22Rv1 (cell line): ENCODE data around the gene PPP2R5E.

ENCODE experiments used
- H3K27ac ChIP-seq: fragments of 450-650 bp; 2 replicates; pipeline ENCODE4 v1.5.1; 2017
- ZFX ChIP-seq: fragments of 450-650 bp; IDR thresholded peaks from 2 replicates; pipeline ENCODE4 v1.6.1; 2017; ENCODE audit warnings: antibody characterized with exemption, borderline replicate concordance
- TF ChIP-seq, protein P1 (sequence below): fragments of 450-650 bp; IDR thresholded peaks from 2 replicates; pipeline ENCODE4 v1.5.1; 2017; ENCODE audit warnings: mild to moderate bottlenecking

The PPP2R5E gene

DNA sequence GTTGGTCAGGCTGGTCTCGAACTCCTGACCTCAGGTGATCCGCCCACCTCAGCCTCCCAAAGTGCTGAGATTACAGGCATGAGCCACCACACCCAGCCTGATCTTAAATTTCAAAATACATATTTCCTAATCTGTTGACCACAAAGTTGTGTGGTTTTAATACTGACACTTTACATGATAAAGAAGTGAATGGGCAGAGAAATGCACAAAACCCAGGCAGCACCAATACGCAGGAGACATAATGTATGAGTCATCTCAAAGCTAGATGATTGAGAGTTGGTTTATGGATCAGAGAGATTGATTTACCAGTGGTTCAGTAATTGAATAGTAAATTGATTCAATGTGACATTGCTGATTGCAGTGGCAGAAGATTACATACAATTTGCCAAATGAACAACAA is 19.2 kb upstream of the PPP2R5E start:
- no peak overlapping the region for H3K27ac ChIP-seq
- TF ChIP-seq ZFX, result no peak
- TF ChIP-seq, protein P1, sequence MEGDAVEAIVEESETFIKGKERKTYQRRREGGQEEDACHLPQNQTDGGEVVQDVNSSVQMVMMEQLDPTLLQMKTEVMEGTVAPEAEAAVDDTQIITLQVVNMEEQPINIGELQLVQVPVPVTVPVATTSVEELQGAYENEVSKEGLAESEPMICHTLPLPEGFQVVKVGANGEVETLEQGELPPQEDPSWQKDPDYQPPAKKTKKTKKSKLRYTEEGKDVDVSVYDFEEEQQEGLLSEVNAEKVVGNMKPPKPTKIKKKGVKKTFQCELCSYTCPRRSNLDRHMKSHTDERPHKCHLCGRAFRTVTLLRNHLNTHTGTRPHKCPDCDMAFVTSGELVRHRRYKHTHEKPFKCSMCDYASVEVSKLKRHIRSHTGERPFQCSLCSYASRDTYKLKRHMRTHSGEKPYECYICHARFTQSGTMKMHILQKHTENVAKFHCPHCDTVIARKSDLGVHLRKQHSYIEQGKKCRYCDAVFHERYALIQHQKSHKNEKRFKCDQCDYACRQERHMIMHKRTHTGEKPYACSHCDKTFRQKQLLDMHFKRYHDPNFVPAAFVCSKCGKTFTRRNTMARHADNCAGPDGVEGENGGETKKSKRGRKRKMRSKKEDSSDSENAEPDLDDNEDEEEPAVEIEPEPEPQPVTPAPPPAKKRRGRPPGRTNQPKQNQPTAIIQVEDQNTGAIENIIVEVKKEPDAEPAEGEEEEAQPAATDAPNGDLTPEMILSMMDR, result no peak

DNA sequence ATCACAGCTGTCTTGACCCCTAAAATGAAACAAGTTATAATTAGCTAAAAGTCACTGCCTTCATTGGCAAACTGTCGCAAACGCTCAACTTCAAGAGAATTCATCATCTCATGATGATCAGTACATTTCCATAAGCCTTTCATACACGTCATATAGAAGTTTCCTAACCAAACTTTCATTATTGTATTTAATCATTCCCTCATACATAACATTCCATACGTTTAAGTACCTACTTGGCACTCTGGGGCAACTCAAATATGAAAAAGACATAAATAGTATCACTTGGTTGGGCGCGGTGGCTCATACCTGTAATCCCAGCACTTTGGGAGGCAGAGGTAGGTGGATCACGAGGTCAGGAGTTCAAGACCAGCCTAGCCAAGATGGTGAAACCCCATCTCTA is 12.4 kb upstream of the PPP2R5E start:
- no peak for TF ChIP-seq ZFX
- TF ChIP-seq, protein P1, result no peak
- H3K27ac ChIP-seq, result no peak overlapping the region

DNA sequence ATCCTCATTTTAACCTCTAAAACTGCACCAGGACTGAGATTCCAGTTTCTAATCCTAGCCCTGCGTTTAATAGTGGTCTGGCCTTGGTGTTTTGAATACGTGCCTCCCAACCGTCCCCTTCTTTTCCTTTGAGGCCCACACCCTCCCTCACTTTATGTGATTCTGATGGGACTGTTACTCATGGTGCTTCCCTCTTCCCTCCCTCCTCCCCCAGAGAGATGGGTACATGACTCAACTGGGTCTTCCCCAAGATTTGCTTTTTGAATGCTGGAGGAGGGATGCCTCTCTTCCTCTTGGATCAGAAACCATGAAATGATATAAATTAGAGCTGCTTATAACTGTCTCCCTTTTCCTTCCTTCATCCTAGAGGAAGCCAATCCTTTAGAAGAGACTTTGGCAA is 8.2 kb upstream of the PPP2R5E start:
- no peak for TF ChIP-seq ZFX
- TF ChIP-seq, protein P1, result no peak
- no peak overlapping the region for H3K27ac ChIP-seq

DNA sequence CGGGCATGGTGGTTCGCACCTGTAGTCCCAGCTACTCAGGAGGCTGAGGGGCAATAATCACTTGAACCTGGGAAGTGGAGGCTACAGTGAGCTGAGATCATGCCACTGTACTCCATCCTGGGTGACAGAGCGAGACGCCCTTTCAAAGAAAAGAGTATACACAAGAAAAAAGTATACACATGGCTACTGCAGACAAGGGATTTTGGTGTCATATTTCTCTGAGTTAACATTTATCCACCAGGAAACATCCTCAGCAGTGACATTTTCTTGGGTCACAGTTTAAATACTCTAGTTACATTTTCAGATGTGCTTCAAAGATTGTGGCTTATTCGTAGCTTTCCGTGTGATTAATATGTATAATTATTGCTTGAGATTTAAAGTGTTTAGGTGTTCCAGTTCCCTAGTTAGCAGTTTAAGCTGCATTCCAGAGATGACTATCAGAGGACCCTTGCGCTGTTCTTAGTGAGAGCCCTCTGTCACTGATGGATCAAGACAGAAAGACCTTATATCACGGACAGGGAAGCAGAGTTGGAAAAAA is 4.7 kb upstream of the PPP2R5E start:
- H3K27ac ChIP-seq, result no peak overlapping the region
- no peak for TF ChIP-seq ZFX
- TF ChIP-seq, protein P1, result no peak

DNA sequence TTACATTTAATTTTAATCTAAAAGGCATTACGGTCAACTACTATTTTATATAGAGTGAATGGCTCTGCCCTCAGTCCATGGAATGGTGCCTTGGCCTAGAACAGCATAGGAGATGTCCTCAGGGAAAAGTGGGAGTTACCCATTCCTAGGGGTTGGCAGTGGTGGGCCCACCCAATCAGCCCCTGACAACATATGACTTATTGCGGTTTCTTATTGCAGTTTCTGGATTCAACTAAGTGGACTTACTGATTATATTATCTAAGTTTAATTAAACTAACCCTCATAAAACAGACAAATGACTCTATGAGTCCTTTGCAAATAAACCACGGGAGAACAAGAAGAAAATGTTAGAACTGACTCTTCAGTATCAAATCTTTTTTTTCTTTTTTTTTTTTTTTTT is 2.3 kb upstream of the PPP2R5E start:
- no peak overlapping the region for H3K27ac ChIP-seq

DNA sequence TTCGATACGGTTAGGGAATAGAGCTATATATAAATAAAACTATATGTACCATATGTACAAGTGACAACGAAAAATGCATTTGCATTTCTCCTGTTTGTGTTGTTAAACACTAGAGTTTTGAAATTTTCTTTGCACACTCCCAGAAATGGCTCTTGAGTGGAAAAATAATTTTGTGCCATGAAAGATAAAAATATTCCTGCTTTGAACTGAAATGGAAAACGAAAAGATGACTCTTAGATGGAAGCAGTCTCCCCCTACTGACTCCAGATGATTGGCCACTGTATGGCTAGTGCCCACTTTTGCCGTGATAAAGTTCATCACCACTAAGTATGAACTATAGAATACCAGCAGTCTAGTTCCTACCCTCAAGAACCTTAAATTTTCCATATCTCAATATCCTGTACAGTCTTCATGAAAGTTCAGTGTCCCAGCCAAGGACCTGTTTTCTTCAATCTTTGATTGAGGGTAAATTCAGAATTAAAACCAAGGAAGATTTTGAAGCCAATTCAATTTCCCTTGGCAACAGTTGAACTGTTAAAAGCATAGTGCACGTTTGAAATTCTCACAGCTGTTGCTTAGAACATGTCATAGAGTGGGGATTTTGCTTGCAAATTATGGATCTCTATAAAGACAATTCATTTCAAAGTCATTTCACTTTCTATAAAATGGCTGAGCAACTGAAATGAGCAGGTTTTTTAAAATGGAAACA is 1.6 kb upstream of the PPP2R5E start:
- no peak overlapping the region for H3K27ac ChIP-seq
- TF ChIP-seq, protein P1, result no peak; the same call in 1 of the 2 replicates
- no peak for TF ChIP-seq ZFX

More for the DNA sequence above, 2.3 kb upstream of the PPP2R5E start:
- TF ChIP-seq, protein P1, result no peak
- no peak for TF ChIP-seq ZFX

DNA sequence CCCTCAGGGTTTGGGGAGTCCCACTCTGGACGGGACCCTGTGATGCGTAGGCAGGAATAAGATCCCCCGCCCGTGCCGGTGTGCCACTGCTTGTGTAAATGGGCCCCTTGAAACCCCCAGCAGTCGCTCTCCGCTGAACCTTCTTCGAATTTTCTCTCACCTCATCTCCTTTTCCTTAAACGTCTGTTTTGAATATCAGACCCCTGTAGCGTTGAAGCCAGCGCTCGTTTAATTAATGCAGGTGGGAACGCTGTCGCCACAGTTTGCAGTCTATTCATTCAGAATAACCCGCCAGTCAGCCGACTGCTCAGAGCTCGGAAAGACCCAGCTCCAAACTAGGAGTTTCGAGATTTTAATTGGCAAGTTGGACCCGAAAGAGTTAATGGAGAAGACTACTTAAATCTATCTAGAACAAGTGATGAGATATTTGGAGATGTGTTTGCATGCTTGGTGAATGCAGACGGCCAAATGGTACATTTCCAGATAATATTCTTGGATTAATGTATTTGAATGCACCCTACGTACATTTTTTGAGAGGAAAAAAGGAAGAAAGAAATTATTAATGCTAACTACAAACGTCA is 739 bp upstream of the PPP2R5E start:
- TF ChIP-seq, protein P1, result no peak
- TF ChIP-seq ZFX, result no peak
- peak overlapping the region; percentile 84 for H3K27ac ChIP-seq
